Colon (tissue), 2 donors: ENCODE data around the gene MPPED1.

Source experiments
- FAIRE-seq: peaks from 2 replicates; lab custom pipeline; 2012; peaks lifted over from hg19 to GRCh38; lab: Jason Lieb, UNC
- donor health status: control.
- donor health status: control.

MPPED1 gene

GRCh38 chr22:43411040-43411868 lies 560 bp upstream of the MPPED1 start:
- no peak for FAIRE-seq

GRCh38 chr22:43412808-43413795 lies 1.3 kb downstream of the MPPED1 start:
- no peak for FAIRE-seq

GRCh38 chr22:43413826-43414225 lies 2.0 kb downstream of the MPPED1 start:
- no peak for FAIRE-seq

GRCh38 chr22:43415681-43416080 lies 3.9 kb downstream of the MPPED1 start:
- no peak for FAIRE-seq

GRCh38 chr22:43417555-43417954 lies 5.7 kb downstream of the MPPED1 start:
- FAIRE-seq: no peak

- no peak for FAIRE-seq
These were observed 6.4 kb downstream of the MPPED1 start for GRCh38 chr22:43418079-43418825.

- no peak for FAIRE-seq
These were observed 7.7 kb downstream of the MPPED1 start for GRCh38 chr22:43419371-43420080.

GRCh38 chr22:43421046-43421665 lies 9.3 kb downstream of the MPPED1 start:
- no peak for FAIRE-seq

GRCh38 chr22:43421914-43422615 lies 10.3 kb downstream of the MPPED1 start:
- FAIRE-seq: no peak

GRCh38 chr22:43423046-43423445 lies 11.2 kb downstream of the MPPED1 start:
- no peak for FAIRE-seq

GRCh38 chr22:43424201-43424600 lies 12.4 kb downstream of the MPPED1 start:
- FAIRE-seq: no peak

GRCh38 chr22:43424666-43425630 lies 13.1 kb downstream of the MPPED1 start:
- no peak for FAIRE-seq

- FAIRE-seq: no peak
These were observed 14.4 kb downstream of the MPPED1 start for GRCh38 chr22:43425976-43426785.

- no peak for FAIRE-seq
These were observed 15.0 kb downstream of the MPPED1 start for GRCh38 chr22:43426816-43427215.

GRCh38 chr22:43427296-43428004 lies 15.6 kb downstream of the MPPED1 start:
- no peak for FAIRE-seq

- no peak for FAIRE-seq
These were observed 16.2 kb downstream of the MPPED1 start for GRCh38 chr22:43428005-43428485.

- FAIRE-seq: no peak
These were observed 16.7 kb downstream of the MPPED1 start for GRCh38 chr22:43428521-43428920.

- no peak for FAIRE-seq
These were observed 17.6 kb downstream of the MPPED1 start for GRCh38 chr22:43429426-43429825.
